Hepatocyte (in vitro differentiated cells): ENCODE data around the gene SNAPIN. TPM values are rescaled to one million over a fixed set of nuclear protein-coding genes. Genes with fewer than 3 reads are reported as not detected.

ENCODE experiments used
- DNase-seq: peaks from one replicate; pipeline ENCODE4 v3.0.0-alpha.2; 2016; ENCODE audit warnings: low spot score
- H2AFZ ChIP-seq: fragments of 200-600 bp; sonication (generic); 2 replicates; pipeline ENCODE4 v1.6.0; 2016; ENCODE audit warnings: antibody characterized with exemption, mild to moderate bottlenecking
- H3K27ac ChIP-seq: fragments of 200-600 bp; sonication (generic); 2 replicates; pipeline ENCODE4 v1.5.1; 2016; ENCODE audit warnings: mild to moderate bottlenecking
- H3K27me3 ChIP-seq: fragments of 200-600 bp; sonication (generic); 2 replicates; pipeline ENCODE4 v1.6.1; 2016
- H3K36me3 ChIP-seq: fragments of 200-600 bp; sonication (generic); replicated peaks from 2 replicates; pipeline ENCODE4 v1.5.1; 2016; ENCODE audit warnings: low read depth; ENCODE audit not compliant: insufficient read depth
- H3K4me1 ChIP-seq: fragments of 200-600 bp; sonication (generic); 2 replicates; pipeline ENCODE4 v1.5.1; 2016; ENCODE audit warnings: mild to moderate bottlenecking, moderate library complexity; ENCODE audit not compliant: insufficient read depth
- H3K4me2 ChIP-seq: fragments of 200-600 bp; sonication (generic); 2 replicates; pipeline ENCODE4 v1.6.0; 2016
- H3K4me3 ChIP-seq: fragments of 200-600 bp; sonication (generic); 2 replicates; pipeline ENCODE4 v1.5.1; 2016; ENCODE audit warnings: mild to moderate bottlenecking
- H3K79me2 ChIP-seq: fragments of 200-600 bp; sonication (generic); 2 replicates; pipeline ENCODE4 v1.6.0; 2017; ENCODE audit warnings: mild to moderate bottlenecking
- H3K9me2 ChIP-seq: fragments of 200-600 bp; sonication (generic); replicated peaks from 2 replicates; pipeline ENCODE4 v1.6.0; 2017; ENCODE audit warnings: mild to moderate bottlenecking; ENCODE audit not compliant: insufficient read depth
- H3K9me3 ChIP-seq: fragments of 200-600 bp; sonication (generic); 2 replicates; pipeline ENCODE4 v1.5.1; 2016; ENCODE audit warnings: low read depth, mild to moderate bottlenecking
- H4K20me1 ChIP-seq: fragments of 200-600 bp; sonication (generic); 2 replicates; pipeline ENCODE4 v1.6.0; 2016; ENCODE audit warnings: mild to moderate bottlenecking; ENCODE audit not compliant: insufficient read depth, poor library complexity, severe bottlenecking
- CTCF ChIP-seq: fragments of 200-600 bp; sonication (generic); IDR thresholded peaks from 2 replicates; pipeline ENCODE4 v1.5.1; 2016; ENCODE audit warnings: antibody characterized with exemption, mild to moderate bottlenecking; ENCODE audit not compliant: poor library complexity
- EZH2 ChIP-seq: fragments of 200-600 bp; sonication (generic); IDR thresholded peaks from 2 replicates; pipeline ENCODE4 v1.6.1; 2016; ENCODE audit warnings: antibody characterized with exemption, mild to moderate bottlenecking, borderline replicate concordance
- EZH2phosphoT487 ChIP-seq: fragments of 200-600 bp; sonication (generic); IDR thresholded peaks from one replicate; pipeline ENCODE4 v1.6.1; 2018; ENCODE audit warnings: antibody characterized with exemption, mild to moderate bottlenecking, low read depth, moderate library complexity; ENCODE audit not compliant: unreplicated experiment, severe bottlenecking
- WGBS: methylation state at CpG from one replicate; pipeline ENCODE4 v1.1.6; 2016; ENCODE audit warnings: low lambda C conversion rate; ENCODE audit errors: missing lambda C conversion rate; 5-methylcytosine and 5-hydroxymethylcytosine counted together
- microRNA-seq: library from miRNA; unstranded; fragments of <30 nt; microRNA quantifications from one replicate; pipeline ENCODE4, GENCODE V29; 2017
- polyA plus RNA-seq: library from polyadenylated mRNA; unstranded; fragments of >200 nt; fragmentation: Nextera tagmentation; extraction: Ambion mirVana; gene quantifications from 2 replicates; pipeline ENCODE4 v1.2.1, GENCODE V29; 2016
- small RNA-seq: library from RNA; depleted of rRNA; stranded (forward); fragments of <200 nt; gene quantifications from one replicate; pipeline ENCODE3, GENCODE V24; 2014
- total RNA-seq: library from RNA; depleted of rRNA; stranded (reverse); fragments of >200 nt; gene quantifications from 2 replicates; pipeline ENCODE4 v1.2.3, GENCODE V29; 2014

The SNAPIN gene
- total and polyA plus RNA-seq, 2 experiments from 2014 or later = 41.4 to 63.2 TPM

DNA sequence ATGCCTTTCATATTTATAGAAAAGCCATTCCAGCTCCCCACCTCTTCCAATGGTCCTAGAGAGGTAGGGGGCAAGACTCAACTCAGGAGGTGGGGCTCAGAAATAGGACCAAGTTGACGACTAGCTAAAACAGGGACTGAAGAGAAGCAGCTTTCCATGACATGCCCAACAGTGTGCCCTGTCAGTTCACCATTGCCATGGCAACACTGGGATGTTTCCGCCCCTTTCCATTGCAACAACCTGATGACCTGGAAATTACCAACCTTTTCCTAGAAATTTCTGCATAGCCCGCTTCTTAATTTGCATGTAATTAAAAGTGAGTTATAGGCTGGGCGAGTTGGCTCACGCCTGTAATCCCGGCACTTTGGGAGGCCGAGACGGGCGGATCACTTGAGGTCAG, 47.0 kb downstream of the SNAPIN start:
- H3K27me3 ChIP-seq = no peaks in the 10 kb centered on the region
- no peak overlapping the region for H3K27ac ChIP-seq
- no peak overlapping the region for H2AFZ ChIP-seq
- no peak for DNase-seq
- H3K4me2 ChIP-seq = no peak overlapping the region
- H3K9me3 ChIP-seq = no peaks in the 10 kb centered on the region
- H3K79me2 ChIP-seq = no peaks in the 10 kb centered on the region
- no peak overlapping the region for H3K4me3 ChIP-seq
- TF ChIP-seq EZH2 (no peak), CTCF (no peak), EZH2phosphoT487 (no peak)
- H3K36me3 ChIP-seq = no peaks in the 10 kb centered on the region
- H4K20me1 ChIP-seq = no peaks in the 10 kb centered on the region
- H3K9me2 ChIP-seq = no peaks in the 10 kb centered on the region
- H3K4me1 ChIP-seq = no peaks in the 10 kb centered on the region
- WGBS = 97% methylated on average over 9 of the region's 9 CpGs

DNA sequence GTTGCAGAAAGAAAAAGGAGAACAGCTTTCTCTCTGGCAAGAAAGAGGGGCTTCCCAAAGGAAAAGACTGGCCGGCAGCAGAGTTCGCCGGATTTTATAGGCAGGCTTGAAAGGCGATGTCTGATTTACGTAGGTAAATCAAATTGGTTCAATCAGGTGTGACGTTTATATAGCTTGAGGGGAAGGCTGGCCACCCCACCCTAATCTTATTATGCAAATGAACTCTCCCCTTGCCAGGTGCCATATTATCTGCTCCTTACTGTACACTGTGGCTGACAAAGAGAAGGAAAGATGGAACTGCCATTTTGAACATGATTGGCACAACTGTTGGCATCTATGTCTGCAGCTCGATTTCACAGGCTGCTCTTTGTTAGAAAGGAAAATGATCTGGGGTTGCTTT, 52.5 kb downstream of the SNAPIN start:
- Histone ChIP-seq H2AFZ (no peak overlapping the region), H3K9me2 (no peaks in the 10 kb centered on the region), H3K27me3 (no peaks in the 10 kb centered on the region), H3K4me3 (no peak overlapping the region), H3K9me3 (no peaks in the 10 kb centered on the region), H3K4me1 (no peaks in the 10 kb centered on the region), H4K20me1 (no peaks in the 10 kb centered on the region), H3K27ac (no peak overlapping the region), H3K4me2 (no peak overlapping the region), H3K36me3 (no peaks in the 10 kb centered on the region), H3K79me2 (no peaks in the 10 kb centered on the region)
- no peak for DNase-seq
- 60% methylated on average over 7 of the region's 7 CpGs for WGBS
- TF ChIP-seq CTCF = no peak
- TF ChIP-seq EZH2phosphoT487 = no peak

Small RNAs within 50 kb of the gene (microRNA-seq; reads per million reads assigned to microRNA genes)
- gene MIR8083 = not detected

Small RNAs within 50 kb of the gene (small RNA-seq; reads per million reads assigned to genes)
- gene MIR8083 (not detected), gene RN7SL372P (not detected)

Other genes starting within 250 kb of the SNAPIN start
- gene S100A7A, start 242.2 kb upstream of the SNAPIN start, total RNA-seq = not detected in 2 replicates
- gene S100A7A, start 242.2 kb upstream of the SNAPIN start, polyA plus RNA-seq = not detected in 2 replicates
- gene S100A7, start 198.1 kb upstream of the SNAPIN start, total RNA-seq = 0.60 TPM in 1 of 2 replicates, not detected in the other
- 1.0 and 2.5 TPM in 2 replicates for gene S100A7, start 198.1 kb upstream of the SNAPIN start, polyA plus RNA-seq
- gene S100A6, start 122.7 kb upstream of the SNAPIN start, total RNA-seq = 140 and 173 TPM in 2 replicates
- 657 and 701 TPM in 2 replicates for gene S100A6, start 122.7 kb upstream of the SNAPIN start, polyA plus RNA-seq
- not detected in 2 replicates for gene S100A5, start 117.8 kb upstream of the SNAPIN start, total RNA-seq
- gene S100A5, start 117.8 kb upstream of the SNAPIN start, polyA plus RNA-seq = 0.54 and 1.0 TPM in 2 replicates
- 64.1 and 101 TPM in 2 replicates for gene S100A4, start 112.9 kb upstream of the SNAPIN start, total RNA-seq
- gene S100A4, start 112.9 kb upstream of the SNAPIN start, polyA plus RNA-seq = 116 and 187 TPM in 2 replicates
- 2.6 and 2.7 TPM in 2 replicates for gene S100A3, start 109.4 kb upstream of the SNAPIN start, total RNA-seq
- gene S100A3, start 109.4 kb upstream of the SNAPIN start, polyA plus RNA-seq = 1.9 and 6.1 TPM in 2 replicates
- gene S100A2, start 92.9 kb upstream of the SNAPIN start, total RNA-seq = 1.7 and 4.2 TPM in 2 replicates
- gene S100A2, start 92.9 kb upstream of the SNAPIN start, polyA plus RNA-seq = 6.9 and 10.3 TPM in 2 replicates
- 103 and 129 TPM in 2 replicates for gene S100A16, start 45.6 kb upstream of the SNAPIN start, total RNA-seq
- 134 and 155 TPM in 2 replicates for gene S100A16, start 45.6 kb upstream of the SNAPIN start, polyA plus RNA-seq
- gene S100A14, start 42.4 kb upstream of the SNAPIN start, total RNA-seq = 112 and 141 TPM in 2 replicates
- 62.8 and 94.9 TPM in 2 replicates for gene S100A14, start 42.4 kb upstream of the SNAPIN start, polyA plus RNA-seq
- gene S100A13, start 31.2 kb upstream of the SNAPIN start, total RNA-seq = 82.0 and 115 TPM in 2 replicates
- gene S100A13, start 31.2 kb upstream of the SNAPIN start, polyA plus RNA-seq = 248 and 282 TPM in 2 replicates
- gene S100A1, start 30.3 kb upstream of the SNAPIN start, total RNA-seq = 2.7 and 15.0 TPM in 2 replicates
- gene S100A1, start 30.3 kb upstream of the SNAPIN start, polyA plus RNA-seq = 1.3 and 4.0 TPM in 2 replicates
- gene CHTOP, start 24.6 kb upstream of the SNAPIN start, total RNA-seq = 56.2 and 65.5 TPM in 2 replicates
- gene CHTOP, start 24.6 kb upstream of the SNAPIN start, polyA plus RNA-seq = 40.6 and 50.7 TPM in 2 replicates
- gene ILF2, start 12.3 kb downstream of the SNAPIN start, total RNA-seq = 173 and 191 TPM in 2 replicates
- 177 and 178 TPM in 2 replicates for gene ILF2, start 12.3 kb downstream of the SNAPIN start, polyA plus RNA-seq
- gene NPR1, start 20.0 kb downstream of the SNAPIN start, total RNA-seq = 2.5 and 2.8 TPM in 2 replicates
- gene NPR1, start 20.0 kb downstream of the SNAPIN start, polyA plus RNA-seq = 3.0 and 4.3 TPM in 2 replicates
- gene INTS3, start 69.3 kb downstream of the SNAPIN start, total RNA-seq = 39.1 and 42.3 TPM in 2 replicates
- gene INTS3, start 69.3 kb downstream of the SNAPIN start, polyA plus RNA-seq = 37.1 and 51.3 TPM in 2 replicates
- 21.5 and 22.8 TPM in 2 replicates for gene SLC27A3, start 116.7 kb downstream of the SNAPIN start, total RNA-seq
- gene SLC27A3, start 116.7 kb downstream of the SNAPIN start, polyA plus RNA-seq = 37.2 and 38.1 TPM in 2 replicates